ENCODE measurements around the gene MGAT4C. TPM values are rescaled to one million over a fixed set of nuclear protein-coding genes. Genes with fewer than 3 reads are reported as not detected.

MGAT4C gene
- total RNA-seq, 2 donors from 2014 or later: not detected

GRCh38 chr12:86018361-86018760 lies 237.8 kb downstream of the MGAT4C start:
- H3K36me3 Mint-ChIP-seq (ENCODE audit: low read depth): no peaks in the 10 kb centered on the region
- H3K4me3 Mint-ChIP-seq: no peak overlapping the region
- H3K27me3 Mint-ChIP-seq: no peaks in the 10 kb centered on the region
- no peaks in the 10 kb centered on the region for H3K4me1 Mint-ChIP-seq
- no peak overlapping the region for H3K27ac Mint-ChIP-seq
- no peak for ATAC-seq (replicated peaks)
- no peaks in the 10 kb centered on the region for H3K9me3 Mint-ChIP-seq

DNA sequence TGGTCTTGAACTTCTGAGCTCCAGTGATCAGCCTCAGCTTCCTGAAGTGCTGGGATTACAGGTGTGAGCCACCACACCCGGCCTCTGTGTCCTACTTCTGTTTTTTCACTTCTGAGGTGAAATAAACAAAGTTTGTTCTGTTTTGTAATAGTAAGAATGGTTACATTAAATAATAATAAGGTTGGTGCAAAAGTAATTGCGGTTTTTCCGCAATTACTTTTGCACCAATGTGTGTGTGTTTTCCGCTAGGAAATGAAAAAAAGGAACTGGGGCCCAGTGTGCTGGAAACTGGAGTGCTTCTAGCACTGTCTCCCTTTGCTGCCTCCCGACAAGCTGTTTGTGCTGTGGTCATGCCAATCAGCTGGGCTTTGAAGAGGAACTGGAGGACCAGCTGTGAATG lies 241.2 kb downstream of the MGAT4C start:
- Mint-ChIP-seq H3K4me3 (no peak overlapping the region), H3K4me1 (no peaks in the 10 kb centered on the region), H3K27ac (no peak overlapping the region), H3K36me3 (ENCODE audit: low read depth) (no peaks in the 10 kb centered on the region), H3K27me3 (no peaks in the 10 kb centered on the region), H3K9me3 (no peaks in the 10 kb centered on the region)
- ATAC-seq (replicated peaks): no peak

GRCh38 chr12:86006727-86007126 lies 249.5 kb downstream of the MGAT4C start:
- Mint-ChIP-seq H3K4me1 (no peaks in the 10 kb centered on the region), H3K9me3 (peaks cover 5% of the 10 kb centered on the region), H3K27me3 (no peaks in the 10 kb centered on the region), H3K4me3 (no peak overlapping the region), H3K36me3 (ENCODE audit: low read depth) (no peaks in the 10 kb centered on the region), H3K27ac (no peak overlapping the region)
- no peak for ATAC-seq (replicated peaks)

DNA sequence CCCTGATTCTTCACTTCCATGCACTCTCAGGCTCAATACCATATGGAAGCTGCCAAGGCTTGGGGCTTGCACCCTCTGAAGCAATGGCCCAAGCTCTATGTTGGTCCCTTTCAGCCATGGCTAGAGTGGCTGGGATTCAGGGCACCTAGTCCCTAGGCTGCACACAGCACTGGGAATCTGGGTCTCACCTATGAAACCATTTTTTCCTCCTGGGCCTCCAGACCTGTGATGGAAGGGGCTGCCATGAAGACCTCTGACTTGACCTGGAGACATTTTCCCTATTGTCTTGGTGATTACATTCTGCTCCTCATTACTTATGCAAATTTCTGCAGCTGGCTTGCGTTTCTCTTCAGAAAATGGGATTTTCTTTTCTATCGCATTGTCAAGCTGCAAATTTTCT lies 258.1 kb downstream of the MGAT4C start:
- Mint-ChIP-seq H3K27me3 (no peaks in the 10 kb centered on the region), H3K4me3 (no peak overlapping the region), H3K27ac (no peak overlapping the region), H3K36me3 (ENCODE audit: low read depth) (no peaks in the 10 kb centered on the region), H3K4me1 (no peaks in the 10 kb centered on the region), H3K9me3 (peaks cover 30% of the 10 kb centered on the region)
- no peak for ATAC-seq (replicated peaks)

DNA sequence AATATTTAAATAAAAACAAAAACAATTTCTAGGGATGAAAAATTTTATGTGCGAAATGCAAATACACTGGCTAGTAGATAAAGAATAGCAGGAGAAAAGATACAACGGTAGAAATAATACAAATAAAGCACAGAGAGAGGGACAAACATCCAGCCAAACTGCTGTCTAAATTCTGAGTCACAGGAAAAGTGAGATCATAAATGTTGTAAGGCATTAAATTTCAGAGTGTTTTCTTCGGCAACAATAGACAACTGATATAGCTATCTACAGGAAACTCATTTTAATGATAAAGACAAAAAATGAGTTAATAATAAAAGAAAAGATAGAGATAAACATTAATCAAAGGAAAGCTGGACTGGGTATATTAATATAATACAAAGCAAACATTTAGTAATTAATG lies 259.9 kb downstream of the MGAT4C start:
- no peak for ATAC-seq (replicated peaks)
- Mint-ChIP-seq H3K27me3 (no peaks in the 10 kb centered on the region), H3K4me3 (no peak overlapping the region), H3K4me1 (no peaks in the 10 kb centered on the region), H3K9me3 (peaks cover 33% of the 10 kb centered on the region), H3K27ac (no peak overlapping the region), H3K36me3 (ENCODE audit: low read depth) (no peaks in the 10 kb centered on the region)

DNA sequence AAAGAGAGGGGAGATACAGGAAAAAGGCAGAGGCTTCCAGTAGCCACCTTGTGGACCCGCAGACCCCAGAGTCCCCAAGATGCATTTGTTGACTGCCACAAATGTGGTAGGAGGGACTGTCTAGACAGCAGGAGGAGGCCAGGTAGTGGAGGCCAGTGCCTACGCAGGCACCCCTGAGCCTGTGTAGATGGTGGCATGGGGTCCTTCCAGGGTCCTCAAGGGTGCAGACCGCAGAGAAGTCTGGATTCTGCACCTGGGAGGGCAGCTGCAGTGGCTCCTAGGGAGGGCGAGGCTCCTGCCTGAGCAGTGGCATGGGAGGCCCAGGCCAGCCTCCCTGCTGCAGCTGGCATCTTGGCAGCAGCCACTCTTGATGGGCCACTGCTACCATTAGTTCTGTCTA lies 262.4 kb downstream of the MGAT4C start:
- H3K27ac Mint-ChIP-seq: no peak overlapping the region
- H3K36me3 Mint-ChIP-seq (ENCODE audit: low read depth): no peaks in the 10 kb centered on the region
- peaks cover 22% of the 10 kb centered on the region for H3K9me3 Mint-ChIP-seq
- H3K4me3 Mint-ChIP-seq: no peak overlapping the region
- no peaks in the 10 kb centered on the region for H3K27me3 Mint-ChIP-seq
- no peak for ATAC-seq (replicated peaks)
- no peaks in the 10 kb centered on the region for H3K4me1 Mint-ChIP-seq

GRCh38 chr12:85985996-85986395 lies 270.2 kb downstream of the MGAT4C start:
- H3K9me3 Mint-ChIP-seq: peaks cover 5% of the 10 kb centered on the region
- no peaks in the 10 kb centered on the region for H3K4me1 Mint-ChIP-seq
- no peak overlapping the region for H3K4me3 Mint-ChIP-seq
- H3K36me3 Mint-ChIP-seq (ENCODE audit: low read depth): no peaks in the 10 kb centered on the region
- ATAC-seq (replicated peaks): no peak
- no peak overlapping the region for H3K27ac Mint-ChIP-seq
- H3K27me3 Mint-ChIP-seq: no peaks in the 10 kb centered on the region

DNA sequence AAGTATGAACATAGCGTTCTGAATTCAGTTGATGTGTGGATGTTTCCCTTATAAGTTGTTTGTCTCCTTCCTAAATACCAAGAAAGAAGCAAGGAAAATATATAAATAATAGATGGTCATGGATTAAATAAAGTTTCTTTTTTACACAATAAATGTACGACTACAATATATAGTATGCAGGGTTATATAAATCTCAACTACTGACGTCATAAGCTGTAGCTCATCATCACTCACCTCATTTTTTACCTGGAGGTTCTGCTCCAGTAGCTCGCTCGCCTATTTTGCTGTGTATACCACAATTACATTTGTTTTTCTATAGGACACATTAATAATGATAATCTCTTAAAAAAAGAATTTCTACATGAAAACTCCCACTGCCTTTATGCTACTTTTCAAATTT lies 272.6 kb downstream of the MGAT4C start:
- H3K27ac Mint-ChIP-seq: no peak overlapping the region
- H3K36me3 Mint-ChIP-seq (ENCODE audit: low read depth): no peaks in the 10 kb centered on the region
- H3K4me3 Mint-ChIP-seq: no peak overlapping the region
- no peak for ATAC-seq (replicated peaks)
- no peaks in the 10 kb centered on the region for H3K4me1 Mint-ChIP-seq
- H3K27me3 Mint-ChIP-seq: no peaks in the 10 kb centered on the region
- peaks cover 9% of the 10 kb centered on the region for H3K9me3 Mint-ChIP-seq

DNA sequence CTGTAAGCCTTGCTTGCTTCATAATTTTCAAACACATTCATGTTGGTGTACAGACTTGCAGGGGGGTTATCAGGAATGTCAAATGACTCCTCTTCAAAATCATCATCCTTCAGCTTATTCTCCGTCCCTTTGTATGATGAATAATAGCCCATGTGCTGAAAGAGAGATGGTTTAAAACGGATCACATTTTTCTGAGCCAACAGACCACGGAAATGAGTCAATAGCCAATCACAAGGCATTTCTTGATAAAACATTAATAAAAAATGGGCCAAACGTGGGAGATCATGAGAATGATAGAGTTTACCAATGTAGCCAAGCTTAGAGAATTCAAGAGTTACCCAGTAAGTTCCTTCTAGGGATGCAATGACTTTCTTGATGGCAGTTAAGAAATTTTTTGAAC lies 276.6 kb downstream of the MGAT4C start:
- no peak for ATAC-seq (replicated peaks)
- no peak overlapping the region for H3K4me3 Mint-ChIP-seq

GRCh38 chr12:85975716-85976115 lies 280.5 kb downstream of the MGAT4C start:
- Mint-ChIP-seq H3K27me3 (no peaks in the 10 kb centered on the region), H3K36me3 (ENCODE audit: low read depth) (no peaks in the 10 kb centered on the region), H3K4me1 (no peaks in the 10 kb centered on the region), H3K9me3 (peaks cover 7% of the 10 kb centered on the region), H3K27ac (no peak overlapping the region), H3K4me3 (no peak overlapping the region)
- ATAC-seq (replicated peaks): no peak

More for the DNA sequence above, 276.6 kb downstream of the MGAT4C start:
- H3K36me3 Mint-ChIP-seq (ENCODE audit: low read depth): no peaks in the 10 kb centered on the region
- H3K9me3 Mint-ChIP-seq: peaks cover 4% of the 10 kb centered on the region
- no peaks in the 10 kb centered on the region for H3K4me1 Mint-ChIP-seq
- H3K27me3 Mint-ChIP-seq: no peaks in the 10 kb centered on the region
- no peak overlapping the region for H3K27ac Mint-ChIP-seq

GRCh38 chr12:85971800-85972199 lies 284.4 kb downstream of the MGAT4C start:
- Mint-ChIP-seq H3K27ac (no peak overlapping the region), H3K4me1 (no peaks in the 10 kb centered on the region), H3K36me3 (ENCODE audit: low read depth) (no peaks in the 10 kb centered on the region), H3K9me3 (peaks cover 4% of the 10 kb centered on the region), H3K4me3 (no peak overlapping the region), H3K27me3 (no peaks in the 10 kb centered on the region)
- no peak for ATAC-seq (replicated peaks)

DNA sequence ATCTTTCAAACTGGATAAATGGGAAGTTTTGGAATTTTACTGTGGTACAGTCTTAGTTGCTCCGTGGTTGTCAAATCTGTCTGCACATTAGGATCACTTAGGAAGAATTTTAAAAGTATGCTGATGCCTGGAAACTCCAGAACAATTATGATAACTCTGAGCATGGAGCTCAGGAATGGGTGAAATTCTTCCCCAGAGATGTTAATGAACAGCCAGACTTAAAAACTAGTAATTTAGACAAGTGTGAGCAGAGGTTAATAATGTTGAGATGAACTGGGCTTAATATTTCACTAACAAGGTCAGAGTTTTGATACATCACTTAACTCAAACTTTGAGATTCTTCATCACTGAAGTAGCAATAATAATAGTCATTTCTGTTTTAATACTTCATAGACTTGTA lies 287.6 kb downstream of the MGAT4C start:
- H3K4me1 Mint-ChIP-seq: no peaks in the 10 kb centered on the region
- peaks cover 4% of the 10 kb centered on the region for H3K9me3 Mint-ChIP-seq
- no peaks in the 10 kb centered on the region for H3K27me3 Mint-ChIP-seq
- ATAC-seq (replicated peaks): no peak
- H3K36me3 Mint-ChIP-seq (ENCODE audit: low read depth): no peaks in the 10 kb centered on the region
- H3K27ac Mint-ChIP-seq: no peak overlapping the region
- no peak overlapping the region for H3K4me3 Mint-ChIP-seq

DNA sequence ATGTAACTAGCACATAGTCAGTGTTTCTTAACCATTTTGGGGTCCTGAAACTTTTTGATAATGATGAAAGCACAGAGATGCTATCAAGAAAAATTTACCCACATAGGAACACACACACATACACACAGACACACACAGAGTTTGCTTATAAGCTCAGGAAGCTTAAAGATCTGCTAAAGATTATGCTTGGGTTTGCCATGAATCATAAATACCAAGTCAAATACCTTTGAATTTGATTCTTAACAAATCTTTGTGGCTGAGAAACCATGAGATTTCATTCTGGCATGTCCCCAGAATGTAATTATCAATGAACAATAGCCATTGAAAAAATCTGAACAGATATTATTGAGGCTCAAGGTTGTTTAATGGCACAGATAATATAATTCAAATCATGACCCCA lies 292.9 kb downstream of the MGAT4C start:
- no peak for ATAC-seq (replicated peaks)
- Mint-ChIP-seq H3K4me3 (no peak overlapping the region), H3K27ac (no peak overlapping the region), H3K4me1 (no peaks in the 10 kb centered on the region), H3K9me3 (no peaks in the 10 kb centered on the region), H3K27me3 (no peaks in the 10 kb centered on the region), H3K36me3 (ENCODE audit: low read depth) (no peaks in the 10 kb centered on the region)

GRCh38 chr12:85956081-85956480 lies 300.1 kb downstream of the MGAT4C start:
- Mint-ChIP-seq H3K4me3 (no peak overlapping the region), H3K9me3 (peaks cover 4% of the 10 kb centered on the region), H3K4me1 (no peaks in the 10 kb centered on the region), H3K27me3 (no peaks in the 10 kb centered on the region), H3K27ac (no peak overlapping the region), H3K36me3 (ENCODE audit: low read depth) (no peaks in the 10 kb centered on the region)
- ATAC-seq (replicated peaks): no peak

DNA sequence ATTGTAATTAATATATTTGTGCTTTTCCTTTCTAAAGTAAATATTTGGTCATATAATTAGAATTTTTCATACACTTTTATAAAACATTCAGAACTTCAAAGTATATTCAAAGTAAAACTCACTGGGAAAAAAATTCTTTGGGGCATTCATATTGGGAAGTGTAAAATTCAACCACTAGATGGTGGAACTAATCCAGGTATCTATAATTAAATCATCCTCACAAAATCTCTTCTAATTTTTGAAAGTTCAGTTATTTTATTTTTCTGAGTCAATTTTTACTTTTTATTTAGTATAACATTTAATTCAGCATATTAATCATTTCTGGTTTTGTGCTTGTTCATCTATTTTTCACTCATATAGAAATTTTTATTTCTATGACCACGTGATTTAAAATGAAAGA lies 301.1 kb downstream of the MGAT4C start:
- Mint-ChIP-seq H3K4me1 (no peaks in the 10 kb centered on the region), H3K27ac (no peak overlapping the region), H3K4me3 (no peak overlapping the region), H3K9me3 (peaks cover 4% of the 10 kb centered on the region), H3K27me3 (no peaks in the 10 kb centered on the region), H3K36me3 (ENCODE audit: low read depth) (no peaks in the 10 kb centered on the region)
- no peak for ATAC-seq (replicated peaks)

GRCh38 chr12:85951823-85952222 lies 304.4 kb downstream of the MGAT4C start:
- Mint-ChIP-seq H3K27me3 (no peaks in the 10 kb centered on the region), H3K4me3 (no peak overlapping the region), H3K4me1 (no peaks in the 10 kb centered on the region), H3K36me3 (ENCODE audit: low read depth) (no peaks in the 10 kb centered on the region), H3K9me3 (peaks cover 7% of the 10 kb centered on the region), H3K27ac (no peak overlapping the region)
- ATAC-seq (replicated peaks): no peak
